ENCODE measurements around the gene S100A13.

The S100A13 gene

DNA sequence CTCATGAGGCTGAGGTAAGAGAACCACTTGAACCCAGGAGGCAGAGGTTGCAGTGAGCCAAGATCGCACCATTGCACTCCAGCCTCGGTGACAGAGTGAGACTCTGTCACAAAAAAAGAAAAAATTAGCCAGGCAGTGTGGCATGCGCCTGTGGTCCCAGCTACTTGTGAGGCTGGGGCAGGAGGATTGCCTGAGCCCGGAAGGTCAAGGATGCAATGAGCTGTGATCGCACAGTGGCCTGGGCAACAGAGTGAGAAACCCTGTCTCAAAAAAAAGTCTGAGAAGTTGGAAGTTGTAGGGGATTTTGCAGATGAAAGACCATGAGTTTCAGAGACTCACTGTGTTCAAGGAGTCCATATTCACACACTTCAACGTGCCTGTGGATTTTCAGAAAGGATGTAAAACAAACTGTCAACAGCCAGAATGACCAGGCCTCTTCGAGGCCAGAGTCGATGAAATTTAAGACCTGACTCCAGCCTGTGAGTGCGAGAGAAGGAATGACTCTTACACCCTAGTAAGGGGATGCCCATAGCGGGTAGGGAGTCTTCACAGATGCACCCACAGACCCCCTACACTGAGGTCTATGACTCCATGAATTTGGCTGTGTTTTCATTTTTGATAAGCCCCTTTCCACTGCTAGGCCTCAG is 2.2 kb downstream of the S100A13 start:
- DNase-seq: no peak

DNA sequence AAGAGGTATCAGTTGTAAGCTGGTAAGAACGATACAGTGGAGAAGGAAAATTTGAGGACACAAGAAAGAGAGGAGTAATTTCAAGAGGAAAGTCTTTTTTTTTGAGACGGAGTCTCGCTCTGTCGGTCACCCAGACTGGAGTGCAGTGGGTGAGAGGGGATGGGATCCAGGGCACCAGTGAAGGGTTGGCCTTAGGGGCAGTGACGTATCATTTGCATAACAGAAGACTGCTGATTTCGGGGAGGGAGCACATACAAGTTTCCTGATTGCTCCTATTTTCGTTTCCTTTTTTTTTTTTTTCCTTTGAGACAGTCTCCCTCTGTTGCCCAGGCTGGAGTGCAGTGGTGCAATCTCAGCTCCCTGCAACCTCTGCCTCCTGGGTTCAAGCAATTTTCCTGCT is 4.2 kb downstream of the S100A13 start:
- DNase-seq: no peak

DNA sequence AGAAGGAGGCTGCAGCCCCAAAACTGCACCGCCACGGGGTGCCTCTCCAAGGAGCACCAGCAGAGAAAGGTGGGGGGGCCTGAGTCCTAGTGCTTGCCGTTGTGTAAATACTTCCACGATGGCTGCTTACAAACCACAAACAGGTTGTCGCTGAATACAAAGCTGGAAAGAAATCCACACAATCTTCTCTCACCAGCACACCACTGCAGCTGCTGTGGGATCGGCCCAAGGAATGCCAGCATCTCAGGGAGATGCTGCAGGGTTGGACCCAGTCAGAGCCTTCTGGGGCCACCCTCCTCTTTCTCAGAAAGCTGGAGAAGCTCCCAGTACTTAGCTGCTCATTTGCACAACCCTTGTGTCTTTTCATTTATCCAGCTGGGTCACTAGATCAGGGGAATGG is 8.1 kb downstream of the S100A13 start:
- DNase-seq: no peak

GRCh38 chr1:153617663-153618062 is 9.6 kb downstream of the S100A13 start:
- DNase-seq: no peak

DNA sequence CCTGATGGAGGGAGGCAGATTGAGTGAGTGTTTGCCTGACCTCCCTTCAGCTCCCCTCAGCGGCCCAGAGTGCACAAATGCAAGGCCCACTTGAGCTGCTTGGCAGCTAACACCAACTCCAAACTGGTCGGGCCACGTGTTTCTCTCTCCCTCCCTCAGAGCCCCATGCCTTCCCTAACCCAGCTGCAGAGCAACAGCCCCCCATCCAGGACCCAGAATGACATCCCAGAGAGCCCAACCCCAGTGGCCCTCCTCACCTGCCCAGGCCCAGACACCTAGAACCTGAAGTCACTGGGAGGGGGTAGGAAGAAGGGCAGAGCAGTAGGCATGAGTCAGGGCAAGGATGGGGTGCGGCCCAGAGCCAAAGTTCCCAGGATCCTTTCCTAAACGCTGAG is 10.4 kb downstream of the S100A13 start:
- no peak for DNase-seq

- DNase-seq: no peak
These were observed 11.0 kb downstream of the S100A13 start, which contains the start of gene S100A14 for GRCh38 chr1:153616144-153616916. Gene S100A14, minus strand, starts transcription at chr1:153616325. Its CDS starts 467 bp downstream, at chr1:153615858.

GRCh38 chr1:153615406-153615805 is 11.9 kb downstream of the S100A13 start:
- DNase-seq: no peak

DNA sequence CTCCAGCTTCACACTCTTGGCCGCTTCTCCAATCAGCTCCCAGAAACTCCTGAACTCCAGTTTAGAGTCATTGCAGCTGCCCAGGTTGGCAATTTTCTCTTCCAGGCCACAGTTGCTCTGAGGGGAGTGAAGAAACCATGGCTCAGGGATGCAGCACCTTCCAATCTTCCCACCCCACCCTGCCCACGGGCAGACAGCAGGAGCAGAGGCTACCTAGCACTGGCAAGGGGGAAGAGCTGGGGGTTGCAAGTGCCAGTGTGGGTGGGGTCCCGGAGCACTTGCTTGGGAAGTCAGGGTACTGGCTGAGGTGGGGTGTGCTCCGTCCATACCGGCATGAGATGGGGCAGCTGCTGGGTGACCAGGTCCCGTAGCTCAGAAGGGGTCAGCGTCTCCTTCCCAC is 12.4 kb downstream of the S100A13 start:
- no peak for DNase-seq

DNA sequence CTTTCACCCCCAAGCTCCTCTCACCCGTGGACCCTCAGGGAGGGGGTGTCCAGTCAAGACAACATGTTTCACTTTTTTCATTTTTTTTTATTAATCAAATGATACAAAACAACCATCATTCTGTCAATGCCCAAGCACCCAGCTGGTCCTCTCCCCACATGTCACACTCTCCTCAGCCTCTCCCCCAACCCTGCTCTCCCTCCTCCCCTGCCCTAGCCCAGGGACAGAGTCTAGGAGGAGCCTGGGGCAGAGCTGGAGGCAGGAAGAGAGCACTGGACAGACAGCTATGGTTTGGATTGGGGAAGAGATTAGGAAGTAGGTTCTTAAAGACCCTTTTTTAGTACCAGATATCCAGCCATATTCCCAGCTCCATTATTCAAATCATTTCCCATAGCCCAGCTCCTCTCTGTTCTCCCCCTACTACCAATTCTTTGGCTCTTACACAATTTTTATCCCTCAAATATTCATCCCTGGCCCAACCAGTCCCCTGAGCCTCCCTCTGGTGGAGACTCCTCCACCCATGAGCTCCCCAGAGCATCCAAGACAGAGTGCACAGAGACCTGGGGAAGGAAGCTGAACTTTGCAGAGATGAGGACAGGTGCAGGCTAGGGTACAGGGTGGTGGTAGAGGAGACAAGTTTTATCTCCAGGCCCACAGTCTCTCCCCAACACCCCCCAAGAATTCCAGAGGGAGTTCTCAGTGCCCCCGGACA is 13.0 kb downstream of the S100A13 start:
- no peak for DNase-seq

DNA sequence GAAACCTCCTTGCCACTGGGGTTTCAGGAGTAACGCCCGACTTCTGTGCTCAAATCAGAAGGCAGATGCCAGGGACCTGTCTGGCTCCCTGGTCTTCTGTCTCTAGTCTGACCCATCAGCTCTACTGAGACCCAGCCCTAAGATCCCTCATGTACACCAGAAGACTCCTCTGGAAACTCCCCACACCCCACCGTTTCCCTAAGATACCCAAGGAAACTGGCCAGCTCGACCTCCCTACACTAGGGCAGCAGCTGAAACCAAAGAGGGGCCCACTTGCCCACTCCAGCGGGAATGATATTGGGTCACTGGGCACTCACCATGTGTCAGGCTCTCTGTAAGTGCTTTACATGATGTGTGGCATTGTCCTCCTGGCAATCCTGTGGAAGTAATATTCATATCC is 13.9 kb downstream of the S100A13 start:
- DNase-seq: no peak

GRCh38 chr1:153612755-153613331 is 14.5 kb downstream of the S100A13 start, which contains the start of gene S100A16:
Gene S100A16, minus strand, starts transcription at chr1:153613137. Its CDS starts 4,986 bp downstream, at chr1:153608151.
- DNase-seq: no peak

DNA sequence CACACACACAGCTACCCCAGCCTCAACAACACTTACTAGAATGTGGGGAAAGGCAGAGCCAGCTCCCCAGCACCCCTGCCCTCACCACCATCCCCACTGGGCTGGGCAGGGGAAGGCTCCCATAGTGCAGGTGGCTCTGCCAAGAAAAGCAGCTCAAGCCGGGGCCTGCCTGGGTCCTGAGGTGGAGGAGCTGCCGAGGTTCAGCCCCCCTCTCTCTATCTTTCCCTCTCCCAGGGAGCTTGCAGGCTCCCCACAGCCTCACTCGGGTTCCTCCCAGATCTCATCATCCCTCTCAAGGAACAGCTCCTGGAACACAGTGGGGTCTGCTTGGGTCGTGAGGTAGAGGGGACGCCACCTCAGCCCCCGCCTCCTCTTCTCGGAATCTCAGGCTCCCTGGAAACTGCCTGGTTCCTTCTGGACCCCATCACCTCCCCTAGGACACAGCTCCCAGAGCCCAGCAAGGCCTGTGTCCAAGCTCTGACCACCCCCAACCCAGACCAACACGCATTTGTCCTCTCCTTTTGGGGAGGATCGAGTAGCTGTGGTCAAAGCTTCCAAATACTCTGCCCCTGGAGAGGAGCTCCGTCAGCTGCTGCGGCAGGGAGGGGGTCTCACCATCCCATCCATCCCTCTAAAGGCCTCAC is 15.1 kb downstream of the S100A13 start:
- DNase-seq: no peak

- DNase-seq: no peak
These were observed 15.9 kb downstream of the S100A13 start for GRCh38 chr1:153611356-153611755.

DNA sequence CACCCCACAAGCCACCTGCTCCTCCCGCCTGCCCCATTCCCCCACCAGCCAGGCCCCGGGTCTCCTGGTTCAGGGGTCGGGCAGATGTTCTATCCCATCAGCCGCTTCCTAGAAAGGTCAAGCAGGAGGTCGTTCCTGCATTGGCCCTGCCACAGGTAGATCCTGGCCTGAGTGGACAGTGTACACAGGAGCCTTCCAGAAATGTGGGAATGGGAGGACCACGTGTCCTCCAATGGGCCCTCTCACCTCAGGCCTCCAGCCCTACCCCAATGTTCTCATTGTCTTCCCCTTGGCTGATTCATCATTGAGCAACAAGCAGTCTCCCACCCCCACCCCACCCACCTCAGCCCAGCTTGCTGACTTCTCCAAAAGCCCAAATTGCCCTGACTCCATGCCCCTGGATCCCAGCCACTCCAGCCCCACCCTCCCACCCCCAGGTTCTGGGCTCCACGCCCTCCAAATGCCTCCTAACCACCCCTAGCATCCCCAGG is 16.4 kb downstream of the S100A13 start:
- DNase-seq: no peak

DNA sequence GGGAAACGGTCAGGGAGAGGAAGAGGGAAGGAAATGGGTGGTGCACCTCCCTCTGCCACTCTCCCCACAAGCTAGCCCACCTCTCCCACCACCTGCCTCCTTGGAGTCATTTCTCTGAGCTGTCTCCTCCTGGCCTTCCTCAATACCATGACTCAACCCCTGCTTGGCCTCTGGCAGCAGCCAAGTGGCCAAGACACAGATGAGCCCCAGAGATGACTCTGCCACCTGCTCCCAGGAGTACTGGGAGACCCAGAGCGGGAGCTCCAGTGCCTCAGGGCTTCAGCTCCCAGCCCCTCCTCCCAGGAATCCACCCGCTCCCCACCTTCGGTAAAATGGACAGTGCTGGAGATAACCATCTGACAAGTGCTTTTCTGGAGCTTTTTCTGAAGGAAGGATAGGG is 17.0 kb downstream of the S100A13 start:
- DNase-seq: no peak

- no peak for DNase-seq
These were observed 17.8 kb downstream of the S100A13 start for GRCh38 chr1:153609585-153609907.

DNA sequence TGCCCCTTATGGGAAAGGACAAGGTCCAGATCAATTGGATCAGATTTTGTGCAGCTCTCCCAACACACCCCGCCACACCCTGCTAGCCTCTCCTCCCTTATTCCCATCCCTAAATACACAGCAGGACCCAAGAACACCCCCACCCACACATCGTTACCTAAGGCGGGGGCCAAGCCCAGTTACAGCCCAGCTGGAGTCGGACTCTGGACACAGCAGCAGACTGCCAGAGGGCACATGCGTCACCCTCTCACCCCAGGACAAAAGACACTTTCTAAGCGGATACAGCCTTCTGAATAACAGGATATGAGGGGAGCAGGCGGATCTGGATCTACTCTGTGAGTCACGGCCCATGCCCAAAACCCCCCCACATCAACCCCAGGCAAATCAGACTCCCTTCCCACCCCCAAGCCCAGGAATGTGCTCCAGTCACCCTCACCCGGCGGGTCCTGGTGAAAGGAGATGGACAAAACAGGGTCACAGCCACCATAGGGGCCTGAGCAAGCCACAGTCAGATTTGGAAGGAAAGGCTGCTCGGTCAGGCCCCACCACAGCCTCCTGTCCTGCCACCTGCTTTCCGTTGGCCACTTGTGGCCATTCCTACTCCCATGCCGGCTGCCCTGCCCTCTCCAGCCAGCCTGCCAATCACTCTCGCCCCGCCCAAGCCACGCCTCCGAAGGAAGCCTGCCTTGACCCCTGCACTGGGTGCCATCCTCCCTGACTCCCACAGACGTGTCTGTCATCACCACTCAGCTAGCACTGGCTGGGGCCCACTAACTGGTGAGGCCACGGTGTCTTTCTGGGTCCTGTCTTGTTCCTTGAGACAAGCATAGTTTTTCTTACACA is 18.3 kb downstream of the S100A13 start:
- DNase-seq: no peak

DNA sequence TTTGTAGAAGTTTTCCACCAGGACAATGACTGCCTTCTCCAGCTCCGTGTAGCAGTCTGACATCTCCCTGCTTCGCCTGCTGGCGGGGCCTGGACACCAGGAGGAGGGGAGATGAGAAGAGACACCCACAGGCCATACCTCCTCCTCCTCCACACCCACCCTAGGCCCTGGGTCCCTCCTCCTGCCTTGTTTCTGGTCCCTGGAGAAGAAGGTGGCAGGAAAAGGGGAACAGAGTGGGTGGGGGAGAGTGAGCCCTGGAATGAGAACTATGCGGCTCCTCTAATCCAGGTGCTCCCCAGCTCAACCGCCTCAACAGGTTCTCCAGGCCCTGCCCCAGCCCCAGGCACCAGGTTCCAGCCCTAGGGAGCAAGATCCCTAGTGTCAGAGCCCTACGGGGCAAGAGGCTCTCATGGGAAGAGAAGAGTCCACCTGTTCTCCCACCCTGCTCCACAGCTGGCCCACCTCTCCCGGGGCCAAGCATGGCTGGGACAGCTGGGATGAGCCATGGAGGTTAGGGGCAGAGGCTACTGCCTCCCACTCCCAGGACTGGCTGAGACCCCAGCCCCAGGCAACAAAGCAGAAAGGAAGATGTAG is 19.1 kb downstream of the S100A13 start:
- DNase-seq: no peak

DNA sequence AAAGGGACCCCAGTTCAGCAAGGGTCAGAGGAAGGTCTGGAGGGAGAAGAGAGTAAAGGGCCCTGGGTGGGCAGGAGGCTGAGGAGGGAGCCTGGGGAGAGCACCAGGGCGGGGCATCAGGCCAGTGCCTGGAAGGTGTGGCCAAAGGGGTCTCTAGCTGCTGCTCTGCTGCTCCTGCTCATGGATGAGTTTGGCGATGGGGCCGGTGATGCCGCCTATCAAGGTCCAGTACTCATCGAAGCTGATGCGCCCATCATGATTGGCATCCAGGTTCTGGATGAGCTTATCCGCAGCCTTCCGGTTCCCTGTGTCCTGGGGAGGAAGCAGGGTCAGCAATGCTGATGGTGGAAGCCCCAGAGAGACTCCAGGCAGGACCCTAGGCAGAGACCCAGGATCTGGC is 19.9 kb downstream of the S100A13 start:
- no peak for DNase-seq

DNA sequence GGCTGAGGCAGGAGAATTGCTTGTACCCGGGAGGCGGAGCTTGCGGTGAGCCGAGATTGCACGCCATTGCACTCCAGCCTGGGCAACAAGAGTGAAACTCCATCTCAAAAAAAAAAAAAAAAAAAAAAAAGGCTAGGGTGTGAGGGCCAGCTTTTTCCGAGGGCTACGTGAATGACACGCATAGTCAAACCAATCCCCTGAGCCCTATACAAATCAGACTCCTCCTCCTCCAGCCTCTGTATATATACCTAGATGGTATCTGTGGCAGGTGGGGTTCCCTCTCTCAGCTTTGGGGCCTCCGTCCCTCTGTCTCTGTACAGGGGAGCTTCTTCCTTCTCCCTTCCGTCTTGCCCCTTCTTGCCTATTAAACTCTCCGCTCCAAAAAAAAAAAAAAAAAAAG is 21.1 kb downstream of the S100A13 start:
- no peak for DNase-seq

GRCh38 chr1:153602749-153603148 is 24.6 kb downstream of the S100A13 start:
- no peak for DNase-seq

- DNase-seq: no peak
These were observed 27.5 kb downstream of the S100A13 start for GRCh38 chr1:153599847-153600246.
